Right lobe of liver (tissue), 6 donors: ENCODE data around the gene TMEM98. TPM values are rescaled to one million over a fixed set of nuclear protein-coding genes. Genes with fewer than 3 reads are reported as not detected.

Experiments used
- ATAC-seq, 4 donors: fragments of 200-7000 bp; cut with Tn5 transposase; one replicate each; pipeline ENCODE4 v1.9.1; 2020; ENCODE audit warnings: mild to moderate bottlenecking in 4 of 4, moderate library complexity in 4 of 4
- DNase-seq, 3 donors: peaks; one replicate each; pipeline ENCODE4 v3.0.0-alpha.2; 2020
- H3K27ac ChIP-seq, 3 donors: fragments of 200-600 bp; one replicate each; pipeline ENCODE4 v1.8.0; 2022
- H3K27me3 ChIP-seq, 2 donors: fragments of 200-600 bp; one replicate each; pipeline ENCODE4 v1.8.0; 2022
- H3K36me3 ChIP-seq, 4 donors: fragments of 200-600 bp; sonication (generic) in 1 of 4; one replicate each; pipeline versions ENCODE4 v1.5.1 to v1.8.0; 2017 to 2022; ENCODE audit warnings: control low read depth in 1 of 4
- H3K4me1 ChIP-seq, 4 donors: fragments of 200-600 bp; sonication (generic) in 1 of 4; one replicate each; pipeline versions ENCODE4 v1.5.1 to v1.8.0; 2017 to 2022; ENCODE audit warnings: control low read depth in 1 of 4
- H3K4me3 ChIP-seq, 3 donors: fragments of 200-600 bp; one replicate each; pipeline ENCODE4 v1.8.0; 2022
- H3K9me3 ChIP-seq, 4 donors: fragments of 200-600 bp; sonication (generic) in 1 of 4; one replicate each; pipeline versions ENCODE4 v1.5.1 to v1.8.0; 2017 to 2022; ENCODE audit warnings: control low read depth in 1 of 4
- POLR2A ChIP-seq: fragments of 450-650 bp; IDR thresholded peaks from one replicate; pipeline ENCODE4 v1.6.1; 2017; ENCODE audit warnings: antibody characterized with exemption, mild to moderate bottlenecking
- WGBS: methylation state at CpG from one replicate; pipeline ENCODE4 v1.1.6; 2018; ENCODE audit warnings: low coverage, low lambda C conversion rate; ENCODE audit not compliant: insufficient coverage; ENCODE audit errors: missing lambda C conversion rate; 5-methylcytosine and 5-hydroxymethylcytosine counted together
- intact Hi-C, 2 donors: fragments of 100-400 bp; cut with DNase I; formaldehyde crosslinking; loops; one replicate each; pipeline versions ENCODE4 v1.11.2 to v1.14.1; 2022
- total RNA-seq, 6 experiments: library from RNA; depleted of rRNA in 2 of 6; stranded (reverse); fragments of >200 nt in 2 of 6; fragmentation: NEBNext Ultra II Directional in 3 of 6; extraction: Animal tissue kit (Norgen Biotek cat#: 25700) in 3 of 6; gene quantifications; one replicate each; pipeline versions ENCODE4 v1.1.0 to v1.2.4, GENCODE V29; 2016 to 2023
- TF ChIP-seq, protein P1 (sequence below), 4 donors: fragments of 200-600 bp in 3 of 4; fragments of 450-650 bp in 1 of 4; IDR thresholded peaks; one replicate each; pipeline versions ENCODE4 v1.5.1 to v1.8.0; 2016 to 2022; ENCODE audit warnings: antibody characterized with exemption in 4 of 4, mild to moderate bottlenecking in 2 of 4
- donor health status: DM: no; HTN: yes; CAD: no.
- donor health status: DM: no; HTN: no; CAD: no.
- donor health status: DM: no; HTN: no; CAD: no.
- donor health status: DM: no; HTN: yes; CAD: no.
- donor health status: DM: no; HTN: yes; CAD: no.

Gene TMEM98
- total RNA-seq, 6 experiments from 2014 or later, result 7.8 to 31.5 (median 19.2) TPM

DNA sequence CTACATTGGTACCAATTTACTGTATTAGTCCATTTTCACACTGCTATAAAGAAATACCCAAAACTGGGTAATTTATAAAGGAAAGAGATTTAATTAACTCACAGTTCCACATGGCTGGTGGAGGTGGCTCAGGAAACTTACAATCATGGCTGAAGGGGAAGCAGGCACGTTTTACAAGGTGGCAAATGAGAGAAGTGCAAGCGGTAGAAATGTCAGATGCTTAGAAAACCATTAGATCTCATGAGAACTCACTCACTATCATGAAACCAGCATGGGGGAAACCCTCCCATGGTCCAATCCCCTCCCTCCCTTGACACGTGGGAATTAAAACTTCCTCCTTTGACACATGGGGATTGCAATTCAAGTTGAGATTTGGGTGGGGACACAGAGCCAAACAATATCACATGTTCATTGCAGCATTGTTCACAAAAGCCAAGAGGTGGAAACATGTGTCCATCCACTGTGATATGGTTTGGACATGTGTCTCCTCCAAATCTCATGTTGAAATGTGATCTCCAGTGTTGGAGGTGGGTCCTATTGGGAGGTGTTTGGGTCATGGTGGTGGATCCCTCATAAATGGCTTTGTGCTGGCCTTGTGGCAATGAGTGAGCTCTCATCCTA is 60.6 kb downstream of the TMEM98 start:
- H3K9me3 ChIP-seq, result no peaks in the 10 kb centered on the region
- peak in 1 of 3 donors; percentile 4 for DNase-seq

DNA sequence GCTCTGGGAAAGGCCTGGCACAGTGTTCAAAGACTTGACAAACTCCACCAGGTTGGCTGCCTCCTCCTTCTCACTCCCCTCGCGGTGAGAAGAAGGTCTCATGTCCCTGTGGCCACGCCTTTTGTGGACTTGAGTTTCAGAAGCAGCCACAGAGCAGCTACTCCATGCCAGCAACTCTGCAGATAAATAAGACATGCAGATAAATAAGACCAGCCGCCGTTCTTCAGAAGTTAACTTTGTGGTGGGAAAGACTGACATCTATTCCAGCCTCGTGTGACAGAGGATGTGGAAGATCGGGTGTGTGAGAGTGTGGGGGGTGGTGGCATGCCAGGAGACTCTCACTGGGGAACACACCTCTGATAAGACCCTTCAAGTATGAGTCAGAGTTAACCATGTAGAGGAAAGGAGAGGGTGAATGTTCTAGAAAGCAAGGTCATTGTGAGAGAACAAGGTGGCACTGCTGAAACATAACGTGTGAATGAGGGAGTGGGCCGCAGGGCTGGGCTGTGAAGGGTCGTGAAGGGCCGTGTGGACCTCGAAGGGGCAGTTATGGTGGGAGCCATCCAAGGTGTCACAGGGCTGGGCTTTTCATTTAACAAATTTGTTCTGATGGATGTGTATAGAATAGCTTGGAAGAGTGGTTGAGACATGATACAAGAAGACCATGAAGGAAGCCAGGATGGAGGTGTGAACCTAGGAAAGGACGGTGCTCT is 64.5 kb downstream of the TMEM98 start:
- intact Hi-C loops, result no loop called here
- DNase-seq (no peak), ATAC-seq (no peak)
- no peaks in the 10 kb centered on the region for H3K36me3 ChIP-seq
- no peaks in the 10 kb centered on the region for H3K9me3 ChIP-seq
- H3K4me3 ChIP-seq, result no peak overlapping the region
- TF ChIP-seq, protein P1, sequence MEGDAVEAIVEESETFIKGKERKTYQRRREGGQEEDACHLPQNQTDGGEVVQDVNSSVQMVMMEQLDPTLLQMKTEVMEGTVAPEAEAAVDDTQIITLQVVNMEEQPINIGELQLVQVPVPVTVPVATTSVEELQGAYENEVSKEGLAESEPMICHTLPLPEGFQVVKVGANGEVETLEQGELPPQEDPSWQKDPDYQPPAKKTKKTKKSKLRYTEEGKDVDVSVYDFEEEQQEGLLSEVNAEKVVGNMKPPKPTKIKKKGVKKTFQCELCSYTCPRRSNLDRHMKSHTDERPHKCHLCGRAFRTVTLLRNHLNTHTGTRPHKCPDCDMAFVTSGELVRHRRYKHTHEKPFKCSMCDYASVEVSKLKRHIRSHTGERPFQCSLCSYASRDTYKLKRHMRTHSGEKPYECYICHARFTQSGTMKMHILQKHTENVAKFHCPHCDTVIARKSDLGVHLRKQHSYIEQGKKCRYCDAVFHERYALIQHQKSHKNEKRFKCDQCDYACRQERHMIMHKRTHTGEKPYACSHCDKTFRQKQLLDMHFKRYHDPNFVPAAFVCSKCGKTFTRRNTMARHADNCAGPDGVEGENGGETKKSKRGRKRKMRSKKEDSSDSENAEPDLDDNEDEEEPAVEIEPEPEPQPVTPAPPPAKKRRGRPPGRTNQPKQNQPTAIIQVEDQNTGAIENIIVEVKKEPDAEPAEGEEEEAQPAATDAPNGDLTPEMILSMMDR (IDR thresholded peaks at IDR 0.05), result no peak
- no peak for TF ChIP-seq POLR2A
- no peak overlapping the region for H3K27ac ChIP-seq
- WGBS, result 50% methylated on average over 11 of the region's 13 CpGs
- H3K27me3 ChIP-seq, result no peaks in the 10 kb centered on the region
- no peaks in the 10 kb centered on the region for H3K4me1 ChIP-seq

More for the DNA sequence above, 60.6 kb downstream of the TMEM98 start:
- Histone ChIP-seq H3K27ac (no peak overlapping the region), H3K4me3 (no peak overlapping the region), H3K4me1 (no peaks in the 10 kb centered on the region), H3K36me3 (no peaks in the 10 kb centered on the region), H3K27me3 (no peaks in the 10 kb centered on the region)
- intact Hi-C loops, result no loop called here
- ATAC-seq, result no peak
- WGBS, result 50% methylated on average over 3 of the region's 3 CpGs
- TF ChIP-seq POLR2A, result no peak
- TF ChIP-seq, protein P1 (IDR thresholded peaks at IDR 0.05), result no peak

DNA sequence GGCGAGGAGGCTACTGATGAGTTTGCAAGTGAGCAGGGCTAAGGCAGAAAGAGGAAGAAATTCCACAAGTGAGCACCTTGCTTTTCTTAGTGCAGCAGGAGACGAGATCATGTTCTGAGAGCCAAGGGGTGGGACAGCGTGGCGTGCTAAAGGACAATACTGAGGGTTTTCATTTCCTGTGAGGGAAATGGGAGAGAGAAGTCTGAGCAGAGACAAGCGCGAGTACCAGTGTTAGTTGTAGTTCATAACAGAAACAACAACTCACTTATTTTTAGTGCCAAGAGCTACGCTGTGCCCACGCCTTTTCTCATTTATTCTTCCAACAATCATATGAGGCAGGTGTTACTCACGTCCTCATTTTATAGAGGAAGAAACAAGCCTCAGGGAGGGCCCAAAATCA is 66.0 kb downstream of the TMEM98 start:
- DNase-seq (no peak), ATAC-seq (no peak)
- Histone ChIP-seq H3K4me1 (peaks cover 0 to 4% (median 0%) of the 10 kb centered on the region in 4 donors), H3K27me3 (no peaks in the 10 kb centered on the region), H3K27ac (no peak overlapping the region), H3K36me3 (no peaks in the 10 kb centered on the region), H3K4me3 (no peak overlapping the region), H3K9me3 (no peaks in the 10 kb centered on the region)
- intact Hi-C loops, result no loop called here
- 35% methylated on average over 9 of the region's 9 CpGs for WGBS
- TF ChIP-seq POLR2A, result no peak
- TF ChIP-seq, protein P1 (IDR thresholded peaks at IDR 0.05), result no peak

Other genes with a start within 250 kb of the TMEM98 start
- gene MYO1D, start 51.0 kb upstream of the TMEM98 start, total RNA-seq, result 10 to 100 TPM; 17.6 to 25.7 (median 21.0) TPM
- gene SPACA3, start 63.7 kb downstream of the TMEM98 start, total RNA-seq, result not detected